Parathyroid adenoma (tissue), 2 donors: Measurements from ENCODE around the gene LAMA4.

Source experiments
- H2AFZ ChIP-seq: fragments of 300-600 bp; sonication (generic); one replicate; pipeline ENCODE4 v1.7.0; 2017; ENCODE audit warnings: antibody characterized with exemption, mild to moderate bottlenecking
- H3K27ac ChIP-seq: fragments of 300-600 bp; sonication (generic); one replicate; pipeline ENCODE4 v1.7.0; 2017
- H3K27me3 ChIP-seq: fragments of 300-600 bp; sonication (generic); one replicate; pipeline ENCODE4 v1.7.0; 2017; ENCODE audit warnings: low read length; ENCODE audit not compliant: control insufficient read depth, insufficient read depth
- H3K36me3 ChIP-seq: fragments of 300-600 bp; sonication (generic); one replicate; pipeline ENCODE4 v1.7.0; 2017; ENCODE audit warnings: low read length; ENCODE audit not compliant: control insufficient read depth, insufficient read depth
- H3K4me1 ChIP-seq: fragments of 300-600 bp; sonication (generic); one replicate; pipeline ENCODE4 v1.7.0; 2017; ENCODE audit warnings: control low read depth
- H3K4me2 ChIP-seq: fragments of 300-600 bp; sonication (generic); one replicate; pipeline ENCODE4 v1.7.0; 2017; ENCODE audit warnings: low read length
- H3K4me3 ChIP-seq: fragments of 300-600 bp; sonication (generic); one replicate; pipeline ENCODE4 v1.7.0; 2017; ENCODE audit warnings: low read depth, low read length
- H3K79me2 ChIP-seq: fragments of 300-600 bp; sonication (generic); one replicate; pipeline ENCODE4 v1.7.0; 2017; ENCODE audit warnings: control low read depth
- H3K9ac ChIP-seq: fragments of 300-600 bp; sonication (generic); one replicate; pipeline ENCODE4 v1.7.0; 2017; ENCODE audit warnings: mild to moderate bottlenecking
- H3K9me3 ChIP-seq: fragments of 300-600 bp; sonication (generic); one replicate; pipeline ENCODE4 v1.7.0; 2017; ENCODE audit warnings: low read length; ENCODE audit not compliant: control insufficient read depth
- CTCF ChIP-seq: fragments of 300-600 bp; sonication (generic); IDR thresholded peaks from one replicate; pipeline ENCODE4 v1.7.0; 2017; ENCODE audit warnings: antibody characterized with exemption, mild to moderate bottlenecking
- donor health status: primary hyperparathyroidism.

The LAMA4 gene

GRCh38 chr6:112196306-112196705 is 58.1 kb downstream of the LAMA4 start:
- Histone ChIP-seq H3K36me3 (no peaks in the 10 kb centered on the region), H3K79me2 (no peaks in the 10 kb centered on the region), H3K27me3 (no peaks in the 10 kb centered on the region), H3K9me3 (no peaks in the 10 kb centered on the region), H2AFZ (no peak overlapping the region), H3K9ac (no peak overlapping the region), H3K4me1 (no peaks in the 10 kb centered on the region), H3K4me2 (no peak overlapping the region), H3K27ac (no peak overlapping the region), H3K4me3 (no peak overlapping the region)
- no peak for TF ChIP-seq CTCF

- TF ChIP-seq CTCF, result no peak
- no peak overlapping the region for H3K4me3 ChIP-seq
- no peaks in the 10 kb centered on the region for H3K4me1 ChIP-seq
- H3K27me3 ChIP-seq, result no peaks in the 10 kb centered on the region
- no peaks in the 10 kb centered on the region for H3K79me2 ChIP-seq
- no peak overlapping the region for H3K9ac ChIP-seq
- H3K9me3 ChIP-seq, result no peaks in the 10 kb centered on the region
- no peak overlapping the region for H2AFZ ChIP-seq
- H3K27ac ChIP-seq, result no peak overlapping the region
- H3K36me3 ChIP-seq, result no peaks in the 10 kb centered on the region
- H3K4me2 ChIP-seq, result no peak overlapping the region
Observed at GRCh38 chr6:112195166-112195565, 59.2 kb downstream of the LAMA4 start.

DNA sequence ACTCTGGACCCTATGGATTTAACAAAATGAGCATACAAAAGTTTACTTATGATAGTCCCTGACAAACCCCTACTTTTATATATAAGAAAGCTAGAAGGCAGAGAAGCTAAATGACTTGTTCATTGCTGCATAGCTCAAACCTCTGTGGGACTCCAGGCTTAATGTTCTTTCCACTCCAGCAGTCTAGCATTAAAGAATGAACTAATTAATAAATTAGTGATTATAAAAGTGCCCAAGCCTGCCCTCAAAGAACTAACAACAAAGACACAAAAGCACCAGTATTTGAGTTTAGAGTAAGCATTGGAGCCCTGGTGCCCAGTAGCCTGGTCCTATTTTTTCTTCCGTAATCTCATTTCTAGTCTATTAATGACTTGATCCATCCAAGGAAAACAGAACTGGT is 59.9 kb downstream of the LAMA4 start:
- H2AFZ ChIP-seq, result no peak overlapping the region
- no peak overlapping the region for H3K27ac ChIP-seq
- no peaks in the 10 kb centered on the region for H3K9me3 ChIP-seq
- H3K4me1 ChIP-seq, result no peaks in the 10 kb centered on the region
- no peak overlapping the region for H3K9ac ChIP-seq
- H3K36me3 ChIP-seq, result no peaks in the 10 kb centered on the region
- TF ChIP-seq CTCF, result no peak
- H3K4me2 ChIP-seq, result no peak overlapping the region
- no peak overlapping the region for H3K4me3 ChIP-seq
- H3K27me3 ChIP-seq, result no peaks in the 10 kb centered on the region
- no peaks in the 10 kb centered on the region for H3K79me2 ChIP-seq

DNA sequence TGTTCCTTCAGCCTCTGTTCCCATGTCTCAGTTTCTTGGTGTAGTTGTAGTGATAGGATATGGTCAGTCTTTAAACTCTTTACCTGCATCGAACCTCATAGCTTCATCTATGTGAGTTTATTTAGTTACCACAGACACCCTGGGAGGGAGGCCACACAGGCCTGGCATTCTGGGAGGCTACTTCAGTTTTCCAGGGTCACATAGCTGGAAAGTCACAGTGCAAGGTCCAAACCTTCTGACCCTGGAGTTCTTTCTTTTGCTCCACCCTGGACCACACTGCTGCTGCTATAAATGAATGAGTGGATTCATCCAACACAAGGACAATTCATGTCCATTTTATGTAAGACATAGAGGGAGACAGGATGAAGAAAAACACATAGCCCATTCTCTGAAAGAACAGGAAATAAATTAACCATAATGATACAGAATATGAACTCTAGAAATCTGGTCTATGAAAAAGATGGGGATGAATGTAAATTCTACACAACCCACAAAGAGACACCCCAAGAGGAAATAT is 60.8 kb downstream of the LAMA4 start:
- no peaks in the 10 kb centered on the region for H3K27me3 ChIP-seq
- no peak overlapping the region for H3K9ac ChIP-seq
- no peak overlapping the region for H3K27ac ChIP-seq
- H3K79me2 ChIP-seq, result no peaks in the 10 kb centered on the region
- no peak for TF ChIP-seq CTCF
- no peak overlapping the region for H3K4me2 ChIP-seq
- H3K4me1 ChIP-seq, result no peaks in the 10 kb centered on the region
- H3K36me3 ChIP-seq, result no peaks in the 10 kb centered on the region
- H3K4me3 ChIP-seq, result no peak overlapping the region
- H3K9me3 ChIP-seq, result no peaks in the 10 kb centered on the region
- no peak overlapping the region for H2AFZ ChIP-seq

DNA sequence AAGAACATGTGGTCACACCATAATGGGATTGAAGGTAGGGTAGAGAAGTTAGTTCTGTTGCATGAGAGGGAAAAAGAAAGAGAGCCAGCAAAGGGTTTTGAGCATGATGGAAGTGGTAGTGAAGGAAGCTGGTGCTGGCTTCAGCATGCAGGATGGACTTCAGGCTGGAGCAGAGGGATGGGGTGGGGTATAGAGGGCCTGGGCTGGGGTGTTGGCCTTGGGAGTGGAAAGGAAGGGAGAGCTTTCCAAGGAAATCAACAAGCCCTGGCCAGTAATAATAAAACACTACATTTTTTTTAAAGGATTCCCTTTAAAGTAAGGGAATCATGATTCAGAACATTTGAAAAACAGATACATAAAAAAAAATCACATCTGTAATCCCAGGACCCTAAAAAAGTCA is 61.2 kb downstream of the LAMA4 start:
- Histone ChIP-seq H3K27ac (no peak overlapping the region), H3K4me3 (no peak overlapping the region), H3K27me3 (no peaks in the 10 kb centered on the region), H3K4me2 (no peak overlapping the region), H2AFZ (no peak overlapping the region), H3K9ac (no peak overlapping the region), H3K36me3 (no peaks in the 10 kb centered on the region), H3K4me1 (no peaks in the 10 kb centered on the region), H3K9me3 (no peaks in the 10 kb centered on the region), H3K79me2 (no peaks in the 10 kb centered on the region)
- TF ChIP-seq CTCF, result no peak
